SK-N-SH (cell line): Measurements from ENCODE around the gene CDKN1A.

Experiments used
- ELF1 ChIP-seq: IDR thresholded peaks from 2 replicates; pipeline ENCODE4 v1.4.0; 2012
- FOXM1 ChIP-seq: IDR thresholded peaks from 2 replicates; pipeline ENCODE4 v1.4.0; 2012; ENCODE audit warnings: low read depth, mild to moderate bottlenecking
- JUND ChIP-seq: IDR thresholded peaks from 2 replicates; pipeline ENCODE4 v1.4.0; 2012
- MXI1 ChIP-seq: IDR thresholded peaks from 2 replicates; pipeline ENCODE4 v1.6.1; 2012; ENCODE audit warnings: mild to moderate bottlenecking, low read depth, low read length, improper control_type of control experiment
- NFIC ChIP-seq: IDR thresholded peaks from 2 replicates; pipeline ENCODE4 v1.4.0; 2012; ENCODE audit warnings: borderline replicate concordance
- RAD21 ChIP-seq: IDR thresholded peaks from 2 replicates; pipeline ENCODE4 v1.6.1; 2012; ENCODE audit warnings: mild to moderate bottlenecking, low read length
- TCF12 ChIP-seq: IDR thresholded peaks from 2 replicates; pipeline ENCODE4 v1.4.0; 2012
- TF ChIP-seq, protein P1 (sequence below): fragments of 200-600 bp; sonication (generic); IDR thresholded peaks from 2 replicates; pipeline ENCODE4 v1.6.1; 2017; ENCODE audit warnings: antibody characterized with exemption, mild to moderate bottlenecking, moderate library complexity

DNA sequence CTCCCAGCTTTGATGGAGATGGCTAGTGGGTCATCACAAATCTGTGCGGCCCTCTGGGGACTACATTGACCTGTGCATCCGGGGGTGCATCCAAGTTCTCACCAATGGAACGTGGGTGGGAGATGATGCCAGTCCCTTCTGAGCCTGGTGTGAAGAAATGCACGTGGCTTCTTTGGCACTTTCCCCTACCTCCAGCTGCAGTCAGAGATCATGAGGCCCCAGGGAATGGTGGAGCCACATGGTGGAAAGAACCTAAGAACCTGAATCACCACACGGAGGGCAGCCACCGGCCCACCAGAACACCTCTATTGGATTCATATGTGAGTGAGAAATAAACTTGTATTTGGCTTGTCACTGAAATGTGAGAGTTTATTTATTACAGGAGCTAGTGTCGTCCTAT lies 9.9 kb upstream of the CDKN1A start:
- TF ChIP-seq ELF1: no peak
- TF ChIP-seq, protein P1, sequence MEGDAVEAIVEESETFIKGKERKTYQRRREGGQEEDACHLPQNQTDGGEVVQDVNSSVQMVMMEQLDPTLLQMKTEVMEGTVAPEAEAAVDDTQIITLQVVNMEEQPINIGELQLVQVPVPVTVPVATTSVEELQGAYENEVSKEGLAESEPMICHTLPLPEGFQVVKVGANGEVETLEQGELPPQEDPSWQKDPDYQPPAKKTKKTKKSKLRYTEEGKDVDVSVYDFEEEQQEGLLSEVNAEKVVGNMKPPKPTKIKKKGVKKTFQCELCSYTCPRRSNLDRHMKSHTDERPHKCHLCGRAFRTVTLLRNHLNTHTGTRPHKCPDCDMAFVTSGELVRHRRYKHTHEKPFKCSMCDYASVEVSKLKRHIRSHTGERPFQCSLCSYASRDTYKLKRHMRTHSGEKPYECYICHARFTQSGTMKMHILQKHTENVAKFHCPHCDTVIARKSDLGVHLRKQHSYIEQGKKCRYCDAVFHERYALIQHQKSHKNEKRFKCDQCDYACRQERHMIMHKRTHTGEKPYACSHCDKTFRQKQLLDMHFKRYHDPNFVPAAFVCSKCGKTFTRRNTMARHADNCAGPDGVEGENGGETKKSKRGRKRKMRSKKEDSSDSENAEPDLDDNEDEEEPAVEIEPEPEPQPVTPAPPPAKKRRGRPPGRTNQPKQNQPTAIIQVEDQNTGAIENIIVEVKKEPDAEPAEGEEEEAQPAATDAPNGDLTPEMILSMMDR: no peak
- TF ChIP-seq MXI1: no peak
- no peak for TF ChIP-seq TCF12
- no peak for TF ChIP-seq NFIC
- no peak for TF ChIP-seq RAD21
- TF ChIP-seq JUND: no peak
- TF ChIP-seq FOXM1: no peak
